Central memory CD8-positive, alpha-beta T cell (primary cell): Measurements from ENCODE around the gene TBX10.

Experiments
- ATAC-seq: fragments of 150-1000 bp; cut with Tn5 transposase; replicated peaks from 2 replicates; pipeline ENCODE4 v1.10.0; 2022; ENCODE audit warnings: mild to moderate bottlenecking, moderate FRiP score, moderate number of reproducible peaks; ENCODE audit not compliant: poor library complexity, severe bottlenecking; ENCODE audit errors: extremely low read depth
- DNase-seq, 2 donors: peaks; one replicate each; pipeline ENCODE4 v3.0.0; 2021; ENCODE audit warnings: low spot score in 2 of 2
- H3K27ac Mint-ChIP-seq: one replicate; pipeline ENCODE4 v1.8.0; 2022; ENCODE audit warnings: low read depth, mild to moderate bottlenecking, moderate library complexity, mixed read lengths
- H3K27me3 Mint-ChIP-seq: one replicate; pipeline ENCODE4 v1.8.0; 2022; ENCODE audit warnings: mixed read lengths
- H3K36me3 Mint-ChIP-seq: one replicate; pipeline ENCODE4 v1.8.0; 2022; ENCODE audit warnings: mild to moderate bottlenecking, moderate library complexity, mixed read lengths; ENCODE audit not compliant: insufficient read depth
- H3K4me1 Mint-ChIP-seq: one replicate; pipeline ENCODE4 v1.8.0; 2022; ENCODE audit warnings: mixed read lengths
- H3K4me3 Mint-ChIP-seq: one replicate; pipeline ENCODE4 v1.8.0; 2022; ENCODE audit warnings: mild to moderate bottlenecking, moderate library complexity, mixed read lengths
- H3K9me3 Mint-ChIP-seq: one replicate; pipeline ENCODE4 v1.8.0; 2022; ENCODE audit warnings: mixed read lengths

The TBX10 gene

DNA sequence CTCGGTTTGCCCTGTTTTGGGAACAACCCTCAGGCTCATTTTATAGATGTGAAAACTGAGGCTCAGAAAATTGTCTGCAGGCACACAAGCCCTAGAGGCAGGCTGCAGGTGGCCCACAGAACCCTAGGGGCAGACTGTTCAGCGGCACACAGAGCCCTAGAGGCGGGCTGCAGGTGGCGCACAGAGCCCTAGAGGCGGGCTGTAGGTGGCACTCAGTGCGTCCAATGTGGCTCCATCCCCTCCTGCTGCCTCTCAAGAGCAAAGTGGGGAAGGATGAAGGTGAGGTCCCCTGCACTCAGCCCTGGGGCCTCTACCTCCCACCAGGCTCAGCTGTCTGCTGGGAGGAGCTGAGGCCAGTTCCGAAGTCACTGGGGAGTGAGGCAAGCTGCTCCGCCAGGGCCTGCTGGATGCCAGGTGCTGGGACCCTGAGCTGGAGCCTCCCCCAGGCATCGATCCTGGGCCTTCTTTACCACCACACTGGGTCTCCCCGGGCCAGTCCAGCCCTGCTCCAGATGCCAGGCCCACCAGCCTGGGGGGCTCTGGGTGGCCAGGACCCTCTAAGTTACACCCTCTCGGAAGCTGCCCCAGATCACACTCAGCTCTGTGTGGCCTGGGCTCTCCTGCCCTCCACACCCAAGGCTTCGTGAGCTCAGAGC is 8.7 kb upstream of the TBX10 start:
- DNase-seq (peak in 1 of 2 donors; percentile 32), ATAC-seq (peak; percentile 65)
- H3K4me1 Mint-ChIP-seq, result peaks cover 40% of the 10 kb centered on the region
- no peaks in the 10 kb centered on the region for H3K9me3 Mint-ChIP-seq
- H3K27ac Mint-ChIP-seq, result no peak overlapping the region
- H3K36me3 Mint-ChIP-seq, result peaks cover 6% of the 10 kb centered on the region
- peak overlapping the region; percentile 16 for H3K4me3 Mint-ChIP-seq
- no peaks in the 10 kb centered on the region for H3K27me3 Mint-ChIP-seq

DNA sequence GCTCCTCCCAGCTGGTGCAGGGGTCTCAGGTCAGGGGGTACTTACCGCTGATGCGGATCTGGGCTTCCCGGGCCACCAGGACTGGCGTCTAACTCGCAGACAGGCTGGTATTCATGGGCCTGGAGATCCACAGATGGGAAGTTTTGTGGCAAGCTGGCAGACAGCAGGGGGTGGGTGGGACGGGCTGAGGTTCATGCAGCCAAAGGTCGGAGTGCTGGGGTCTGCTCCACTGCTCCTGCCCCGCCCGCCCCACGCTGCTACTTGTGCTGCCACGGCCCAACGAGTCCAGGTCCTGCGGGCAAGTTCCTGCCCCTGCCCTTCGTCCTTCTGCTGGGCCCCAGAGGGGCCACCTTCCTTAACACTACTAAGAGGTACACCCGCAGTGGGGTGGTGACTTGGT is 7.9 kb upstream of the TBX10 start:
- no peaks in the 10 kb centered on the region for H3K27me3 Mint-ChIP-seq
- ATAC-seq (no peak), DNase-seq (no peak)
- H3K9me3 Mint-ChIP-seq, result no peaks in the 10 kb centered on the region
- peaks cover 6% of the 10 kb centered on the region for H3K36me3 Mint-ChIP-seq
- no peak overlapping the region for H3K27ac Mint-ChIP-seq
- peaks cover 37% of the 10 kb centered on the region for H3K4me1 Mint-ChIP-seq
- peak overlapping the region; percentile 16 for H3K4me3 Mint-ChIP-seq

DNA sequence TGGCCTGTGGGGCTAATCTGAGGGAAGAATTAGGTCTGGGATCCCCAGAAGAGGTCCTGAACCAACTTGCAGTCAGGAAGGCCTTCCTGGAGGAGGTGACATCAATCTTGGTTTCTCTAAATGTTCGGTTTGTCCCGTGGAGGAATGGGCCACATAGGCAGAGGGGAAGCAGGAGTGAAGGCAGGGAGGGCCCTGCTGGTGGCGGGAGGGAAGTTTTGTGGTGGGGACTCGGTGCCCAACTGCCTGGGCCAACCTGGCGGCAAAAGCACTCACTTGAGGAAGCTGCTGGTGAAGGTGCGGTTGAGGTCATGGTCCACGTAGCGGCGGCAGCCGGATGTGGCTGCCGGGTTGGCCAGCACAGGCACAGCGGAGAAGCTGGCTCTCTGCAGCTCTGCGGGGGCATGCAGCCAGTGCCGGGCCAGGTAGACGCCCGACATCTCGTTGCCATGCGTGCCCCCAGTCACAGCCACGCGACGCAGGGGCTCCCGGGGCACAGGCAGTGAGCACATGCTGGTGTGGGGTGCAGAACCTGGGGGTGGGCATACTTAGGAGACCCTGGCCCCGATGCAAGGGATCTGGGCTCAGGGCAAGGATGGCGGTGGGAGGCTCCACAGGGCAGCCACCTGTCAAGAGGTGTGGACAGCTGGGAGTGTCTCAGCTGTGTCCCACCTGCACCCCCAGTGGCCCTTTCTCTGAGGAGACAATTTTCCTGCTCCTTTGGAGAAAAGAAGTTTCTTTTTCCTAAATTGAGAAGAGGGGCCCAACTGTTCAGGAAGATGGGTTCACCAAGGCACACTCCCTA is 7.2 kb upstream of the TBX10 start:
- Mint-ChIP-seq H3K36me3 (peaks cover 6% of the 10 kb centered on the region), H3K27me3 (no peaks in the 10 kb centered on the region), H3K4me3 (peak overlapping the region; percentile 62), H3K9me3 (no peaks in the 10 kb centered on the region), H3K4me1 (peaks cover 36% of the 10 kb centered on the region), H3K27ac (peak overlapping the region; percentile 54)
- ATAC-seq (peak; percentile 30), DNase-seq (peak in 1 of 2 donors; percentile 26)

DNA sequence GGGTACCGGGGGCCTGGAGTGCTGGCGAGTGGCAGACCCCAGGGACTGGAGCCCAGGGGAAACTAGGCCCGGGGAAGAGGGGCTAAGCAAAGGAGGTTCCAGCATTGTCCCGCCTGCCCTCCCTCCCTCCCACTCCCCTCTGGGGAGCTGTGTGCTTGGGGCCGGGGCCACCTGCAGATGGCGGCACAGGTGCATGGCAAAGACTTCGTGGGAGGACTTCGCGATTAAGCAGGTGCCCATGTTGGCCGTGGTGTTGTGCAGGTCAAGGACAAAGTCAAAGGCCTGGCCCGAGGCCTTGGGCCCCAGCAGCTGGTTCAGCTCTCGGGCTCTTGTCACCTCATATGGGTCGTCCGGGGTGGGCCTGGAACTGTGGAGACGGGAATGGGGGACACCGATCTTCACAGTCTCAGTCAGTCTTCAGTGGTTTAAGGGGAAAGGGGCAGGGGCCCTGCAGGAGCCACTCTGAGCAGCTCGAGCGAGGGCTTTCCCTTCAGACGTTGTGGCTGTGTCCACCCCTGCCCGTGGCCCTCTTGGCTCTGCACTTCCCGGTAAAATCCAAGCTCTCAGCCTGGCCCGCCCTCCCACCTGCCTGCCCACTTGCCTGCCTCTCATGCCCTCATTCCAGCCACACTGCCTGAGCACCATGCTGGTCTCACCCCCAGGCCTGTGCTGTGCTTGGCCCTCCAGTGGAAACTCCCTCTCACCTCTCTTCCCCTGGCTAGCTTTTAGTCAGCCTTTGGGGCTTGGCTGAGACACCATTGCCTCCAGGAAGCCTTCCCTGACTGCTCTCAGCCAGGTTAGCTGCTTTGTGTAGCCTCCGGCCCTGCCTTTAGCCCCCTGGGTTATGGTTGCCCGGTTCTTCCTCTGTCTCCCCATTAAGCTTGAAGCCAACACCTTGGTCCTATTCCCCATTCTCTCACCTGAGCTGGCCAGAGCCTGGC is 6.2 kb upstream of the TBX10 start:
- DNase-seq (no peak), ATAC-seq (no peak)
- Mint-ChIP-seq H3K27ac (peak overlapping the region; percentile 54), H3K27me3 (no peaks in the 10 kb centered on the region), H3K36me3 (peaks cover 6% of the 10 kb centered on the region), H3K4me3 (peak overlapping the region; percentile 62), H3K4me1 (peaks cover 34% of the 10 kb centered on the region), H3K9me3 (no peaks in the 10 kb centered on the region)

DNA sequence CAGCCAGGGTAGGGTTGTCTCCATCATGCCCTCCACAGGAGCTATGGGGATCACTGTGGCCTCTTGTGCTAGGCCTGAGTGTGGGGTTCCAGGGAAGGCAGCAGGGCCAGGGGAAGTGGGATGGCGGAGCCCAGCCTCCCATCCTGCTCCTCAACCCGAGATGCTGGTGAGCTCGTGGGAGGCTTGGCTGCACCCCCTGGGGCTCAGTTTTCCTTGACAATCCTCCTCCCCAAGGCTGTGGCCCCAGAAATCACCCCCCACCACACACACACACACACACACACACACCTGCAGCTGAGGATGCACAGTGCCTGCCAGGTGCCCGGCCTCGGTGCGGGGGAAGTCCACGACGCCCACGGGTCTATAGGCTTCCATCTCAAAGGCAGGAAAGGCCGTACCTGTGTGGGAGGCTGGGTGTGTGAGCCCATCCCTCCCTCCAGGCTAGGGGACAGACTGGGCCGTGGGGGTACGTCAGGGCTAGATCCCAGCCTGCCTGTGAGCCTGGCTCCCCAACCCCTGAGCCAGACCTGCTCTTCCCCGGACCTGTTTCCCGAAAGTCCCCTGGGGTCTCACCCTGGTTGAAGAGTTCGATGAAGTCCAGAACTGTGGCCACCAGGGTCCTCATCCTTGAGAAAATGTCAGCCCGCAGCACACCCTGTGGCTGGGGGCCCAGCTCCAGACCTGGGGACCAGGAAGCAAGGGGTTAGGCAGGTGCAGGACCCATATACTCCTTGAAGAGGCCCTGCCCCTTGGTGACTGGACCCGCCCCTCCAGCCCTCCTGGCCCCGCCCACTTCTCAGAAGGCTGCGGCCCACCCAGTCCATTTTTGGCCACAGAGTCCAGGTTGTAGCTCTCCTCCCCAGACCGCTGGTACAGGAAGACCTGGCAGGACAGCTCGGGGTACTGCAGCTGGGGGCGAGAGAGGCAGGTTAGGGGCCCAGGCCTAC is 5.2 kb upstream of the TBX10 start:
- ATAC-seq (no peak), DNase-seq (no peak)
- no peaks in the 10 kb centered on the region for H3K9me3 Mint-ChIP-seq
- peaks cover 7% of the 10 kb centered on the region for H3K36me3 Mint-ChIP-seq
- H3K27ac Mint-ChIP-seq, result no peak overlapping the region
- H3K4me3 Mint-ChIP-seq, result no peak overlapping the region
- peaks cover 24% of the 10 kb centered on the region for H3K4me1 Mint-ChIP-seq
- no peaks in the 10 kb centered on the region for H3K27me3 Mint-ChIP-seq

DNA sequence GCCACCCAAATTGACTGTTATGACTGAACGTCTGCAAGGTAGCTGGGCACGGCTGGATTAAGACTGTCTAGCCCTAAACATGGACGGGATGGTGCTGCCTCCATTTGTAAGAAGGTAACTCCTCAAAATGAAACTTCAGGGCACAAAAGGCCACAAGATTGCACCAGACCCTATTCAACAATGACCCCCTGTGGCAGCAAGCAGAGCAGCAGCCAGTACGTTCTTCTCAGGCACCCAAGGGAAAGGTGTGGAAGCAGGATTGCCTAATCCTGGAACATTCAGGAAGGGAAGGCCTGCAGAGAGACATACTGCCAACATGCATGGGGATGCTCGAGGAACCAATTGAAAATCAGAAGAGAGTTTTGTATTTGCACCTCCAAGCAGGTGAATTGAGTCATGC is 4.5 kb upstream of the TBX10 start:
- no peak for ATAC-seq
- peaks cover 17% of the 10 kb centered on the region for H3K4me1 Mint-ChIP-seq
- no peaks in the 10 kb centered on the region for H3K9me3 Mint-ChIP-seq
- H3K4me3 Mint-ChIP-seq, result no peak overlapping the region
- peaks cover 8% of the 10 kb centered on the region for H3K36me3 Mint-ChIP-seq
- H3K27me3 Mint-ChIP-seq, result no peaks in the 10 kb centered on the region
- DNase-seq, result no peak
- H3K27ac Mint-ChIP-seq, result no peak overlapping the region

DNA sequence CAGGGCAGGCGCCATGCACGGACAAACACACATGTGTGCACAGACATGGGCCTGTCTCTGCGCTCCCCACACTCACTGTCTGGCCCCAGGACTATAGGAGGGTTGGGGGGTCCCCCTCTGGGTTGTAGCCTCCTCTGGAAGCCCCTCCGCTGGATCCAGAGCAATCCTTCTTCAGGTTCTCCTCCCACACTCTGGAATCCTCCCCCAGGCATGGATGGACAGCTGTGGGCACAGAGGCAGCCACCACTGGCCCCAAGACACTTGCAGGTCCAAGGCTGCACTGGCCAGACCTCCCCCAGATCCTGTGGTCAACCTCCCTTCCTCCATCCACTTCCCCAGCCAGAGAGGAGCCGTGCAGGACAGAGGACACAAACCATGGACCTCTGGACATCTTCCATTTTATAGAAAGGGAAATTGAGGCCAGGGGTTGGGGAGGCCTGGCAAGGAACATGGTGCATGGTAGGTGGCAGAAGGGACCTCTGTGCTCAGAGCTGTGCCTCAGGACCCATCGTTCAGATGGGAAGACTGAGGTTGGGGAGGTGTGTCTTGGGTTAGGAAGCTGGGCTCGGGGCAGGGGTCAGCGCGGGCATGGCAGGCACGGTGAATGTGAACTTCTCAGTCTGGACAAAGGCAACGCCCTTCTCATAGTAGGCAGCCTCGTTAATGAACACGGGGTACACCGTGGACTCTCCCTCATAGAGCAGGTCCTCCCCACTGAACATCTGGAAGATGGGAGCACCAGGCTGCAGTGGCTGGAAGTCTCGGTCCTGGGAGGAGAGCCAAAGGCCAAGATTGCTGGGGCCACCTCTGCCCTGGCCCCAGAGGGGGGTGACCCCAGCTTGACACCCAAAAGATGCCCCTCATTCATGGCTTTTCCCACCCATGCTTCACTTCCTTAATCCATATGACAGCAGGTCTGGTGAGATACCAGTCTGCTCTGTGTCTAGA is 2.9 kb upstream of the TBX10 start:
- Mint-ChIP-seq H3K9me3 (no peaks in the 10 kb centered on the region), H3K4me3 (no peak overlapping the region), H3K4me1 (peaks cover 14% of the 10 kb centered on the region), H3K36me3 (peaks cover 8% of the 10 kb centered on the region), H3K27ac (no peak overlapping the region), H3K27me3 (no peaks in the 10 kb centered on the region)
- DNase-seq, result no peak
- ATAC-seq, result no peak

DNA sequence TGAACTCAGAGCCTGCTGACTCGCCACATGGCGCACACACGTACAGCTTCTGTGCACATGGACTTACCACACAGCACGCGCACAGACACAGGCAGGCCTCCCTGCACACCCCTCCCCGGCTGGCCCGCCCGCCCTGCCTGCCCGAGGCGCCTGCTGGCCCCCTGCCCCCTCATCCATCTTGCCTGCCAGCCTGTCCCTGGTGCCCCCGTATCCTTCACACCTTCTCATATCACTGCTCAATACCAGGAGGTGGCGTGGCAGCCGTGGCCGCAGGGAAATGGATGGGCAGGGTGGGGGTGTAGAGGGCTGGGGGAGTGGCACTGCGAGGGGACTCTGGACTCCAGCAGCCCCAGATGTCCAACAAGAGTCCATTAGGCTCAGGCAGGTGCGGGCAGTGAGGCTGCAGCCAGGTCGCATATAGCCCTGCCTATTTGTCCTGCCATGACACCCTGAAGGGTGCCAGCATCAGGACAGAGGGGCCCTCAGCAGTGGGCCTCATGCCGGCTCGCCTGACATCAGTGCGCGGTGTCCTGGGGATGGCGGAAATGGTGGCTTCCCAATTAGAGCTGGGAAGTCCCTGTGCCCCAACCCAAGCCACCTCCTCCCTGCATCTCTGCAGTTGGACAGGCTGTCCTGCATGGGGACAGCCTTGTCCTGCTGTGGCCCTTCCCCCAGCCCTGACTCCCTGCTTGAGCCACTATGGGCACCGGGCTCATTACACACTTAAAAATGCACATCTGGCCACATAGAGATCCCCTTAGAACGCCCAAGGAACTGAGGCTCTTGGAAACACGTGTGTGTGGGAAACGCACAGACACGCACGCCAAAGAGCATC is 2.0 kb upstream of the TBX10 start:
- Mint-ChIP-seq H3K9me3 (no peaks in the 10 kb centered on the region), H3K4me3 (no peak overlapping the region), H3K36me3 (peaks cover 3% of the 10 kb centered on the region), H3K4me1 (peaks cover 6% of the 10 kb centered on the region), H3K27ac (no peak overlapping the region), H3K27me3 (no peaks in the 10 kb centered on the region)
- no peak for ATAC-seq
- no peak for DNase-seq

DNA sequence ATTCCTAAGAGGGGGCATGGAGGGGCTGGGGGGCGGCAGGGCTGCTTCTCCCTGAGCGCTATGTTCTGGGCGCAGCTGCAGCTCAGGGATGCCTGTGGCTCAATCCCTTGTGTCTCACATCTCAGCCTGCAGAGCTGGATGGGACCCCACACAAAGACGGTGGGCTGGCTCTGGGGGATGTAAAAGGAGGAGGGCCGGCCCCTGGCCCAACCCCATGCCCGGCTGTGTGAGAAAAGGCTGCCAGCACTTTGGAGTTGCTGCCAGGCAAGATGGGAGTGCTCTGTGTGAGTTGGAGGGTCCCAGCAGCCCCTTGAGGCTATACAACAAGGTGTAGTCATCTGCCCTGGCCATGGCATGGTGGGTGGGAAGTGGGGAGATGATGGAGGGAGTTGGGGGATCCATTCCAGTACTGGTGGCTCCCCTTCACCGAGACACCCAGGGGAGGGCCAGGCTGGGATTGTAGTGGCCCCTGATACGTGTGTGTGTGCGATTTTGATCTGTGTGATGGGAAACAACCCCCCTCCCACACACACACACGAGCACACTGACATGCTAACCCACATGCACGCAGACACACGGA is 1.3 kb upstream of the TBX10 start:
- H3K4me3 Mint-ChIP-seq, result no peak overlapping the region
- no peaks in the 10 kb centered on the region for H3K27me3 Mint-ChIP-seq
- no peak overlapping the region for H3K27ac Mint-ChIP-seq
- no peak for DNase-seq
- ATAC-seq, result no peak
- H3K36me3 Mint-ChIP-seq, result peaks cover 2% of the 10 kb centered on the region
- no peaks in the 10 kb centered on the region for H3K4me1 Mint-ChIP-seq
- no peaks in the 10 kb centered on the region for H3K9me3 Mint-ChIP-seq

DNA sequence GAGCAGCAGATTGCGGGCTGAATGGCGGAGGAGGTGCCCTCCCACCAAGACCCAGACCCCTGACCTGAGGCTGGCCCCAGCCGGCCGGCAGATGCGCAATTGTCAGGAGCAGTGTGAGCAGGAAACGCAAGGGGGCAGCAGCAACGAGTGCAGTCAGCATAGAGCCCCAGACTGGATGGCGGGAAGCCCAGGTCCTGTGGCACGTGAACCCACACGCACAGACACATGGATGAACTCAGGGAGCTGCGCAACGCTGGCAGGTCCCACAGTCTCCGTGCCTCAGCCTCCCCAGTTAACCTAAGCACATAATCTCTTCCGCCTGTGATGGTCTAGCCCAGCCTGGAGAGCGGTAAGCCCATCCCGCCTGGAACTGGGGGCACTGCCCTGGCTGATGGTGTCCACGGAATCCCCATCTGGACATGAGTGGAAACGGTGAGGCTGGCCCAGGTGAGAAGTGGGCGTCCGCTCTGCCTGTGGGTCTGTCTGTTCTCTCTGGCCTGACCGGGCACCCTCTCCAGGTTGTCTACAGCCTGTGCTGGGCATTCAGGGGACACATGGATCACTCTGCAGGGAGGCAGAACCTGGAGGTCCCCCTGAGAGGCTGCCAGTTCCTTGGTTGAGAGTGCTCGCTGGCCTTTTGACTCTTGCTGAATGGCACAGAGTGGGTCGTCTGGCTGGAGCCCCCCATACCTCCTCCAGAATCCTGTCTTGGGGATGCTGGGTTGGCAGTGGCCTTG is 626 bp upstream of the TBX10 start:
- DNase-seq (peak; percentile 27 to 43), ATAC-seq (peak; percentile 80)
- Mint-ChIP-seq H3K27ac (no peak overlapping the region), H3K4me1 (no peaks in the 10 kb centered on the region), H3K27me3 (no peaks in the 10 kb centered on the region), H3K9me3 (no peaks in the 10 kb centered on the region), H3K4me3 (no peak overlapping the region), H3K36me3 (peaks cover 2% of the 10 kb centered on the region)
